WTC11 (cell line): Measurements from ENCODE around the gene PTPRG. TPM values are rescaled to one million over a fixed set of nuclear protein-coding genes. Genes with fewer than 3 reads are reported as not detected.

Experiments
- ATAC-seq: fragments of 200-7000 bp; cut with Tn5 transposase; 2 replicates; pipeline ENCODE4 v1.10.0; 2021; ENCODE audit warnings: mild to moderate bottlenecking, moderate library complexity
- CTCF ChIA-PET: fragments of 300-600 bp; sonication (Branson Sonifier 250); formaldehyde crosslinking; loops from one replicate; lab custom pipeline; 2021; ENCODE audit warnings: antibody characterized with exemption; lab: Charles Lee
- POLR2A ChIA-PET: fragments of 350-600 bp; sonication (Branson Sonifier 250); formaldehyde crosslinking; loops from one replicate; lab custom pipeline; 2021; ENCODE audit warnings: antibody characterized with exemption; lab: Charles Lee
- DNase-seq: peaks from one replicate; pipeline ENCODE4 v3.0.0; 2021; ENCODE audit warnings: low spot score
- H3K27ac Mint-ChIP-seq: 2 replicates; pipeline ENCODE4 v1.8.0; 2021; ENCODE audit warnings: mixed read lengths
- H3K27me3 Mint-ChIP-seq: 2 replicates; pipeline ENCODE4 v1.8.0; 2021; ENCODE audit warnings: low read depth, mild to moderate bottlenecking, moderate library complexity, mixed read lengths
- H3K36me3 Mint-ChIP-seq: 2 replicates; pipeline ENCODE4 v1.8.0; 2021; ENCODE audit warnings: mixed read lengths
- H3K4me1 Mint-ChIP-seq: 2 replicates; pipeline ENCODE4 v1.8.0; 2022; ENCODE audit warnings: mixed read lengths
- H3K4me3 Mint-ChIP-seq: 2 replicates; pipeline ENCODE4 v1.8.0; 2021; ENCODE audit warnings: mild to moderate bottlenecking, moderate library complexity, mixed read lengths
- H3K9me3 Mint-ChIP-seq: 2 replicates; pipeline ENCODE4 v1.8.0; 2021; ENCODE audit warnings: mixed read lengths
- ATF1 ChIP-seq: sonication (generic); formaldehyde crosslinking; IDR thresholded peaks from 2 replicates; pipeline ENCODE4 v1.8.1; 2023; ENCODE audit warnings: mild to moderate bottlenecking, moderate library complexity, missing genetic modification reagents
- ETV6 ChIP-seq: sonication (generic); formaldehyde crosslinking; IDR thresholded peaks from 2 replicates; pipeline ENCODE4 v1.8.1; 2022; ENCODE audit warnings: mild to moderate bottlenecking, missing genetic modification reagents
- FOXJ3 ChIP-seq: sonication (generic); formaldehyde crosslinking; IDR thresholded peaks from 2 replicates; pipeline ENCODE4 v1.9.0; 2021; ENCODE audit warnings: missing genetic modification reagents, mild to moderate bottlenecking, borderline replicate concordance
- GRHL2 ChIP-seq: fragments of 250-450 bp; sonication (Bioruptor Pico); IDR thresholded peaks from 2 replicates; pipeline ENCODE4 v1.8.0; 2022; ENCODE audit warnings: mild to moderate bottlenecking, moderate library complexity; ENCODE audit not compliant: insufficient replicate concordance, severe bottlenecking
- GTF2I ChIP-seq: fragments of 250-450 bp; sonication (Bioruptor Pico); conservative IDR thresholded peaks from 2 replicates; pipeline ENCODE4 v1.4.0; 2021; ENCODE audit warnings: mild to moderate bottlenecking
- NFE2L1 ChIP-seq: sonication (generic); formaldehyde crosslinking; IDR thresholded peaks from 2 replicates; pipeline ENCODE4 v1.8.1; 2023; ENCODE audit warnings: missing genetic modification reagents
- NR1H2 ChIP-seq: sonication (generic); formaldehyde crosslinking; IDR thresholded peaks from 2 replicates; pipeline ENCODE4 v1.9.0; 2021; ENCODE audit warnings: mild to moderate bottlenecking, moderate library complexity, missing genetic modification reagents
- SMAD3 ChIP-seq: sonication (generic); formaldehyde crosslinking; IDR thresholded peaks from 2 replicates; pipeline ENCODE4 v1.8.0; 2022; ENCODE audit warnings: missing genetic modification reagents, mild to moderate bottlenecking, borderline replicate concordance
- TEAD4 ChIP-seq: sonication (generic); formaldehyde crosslinking; IDR thresholded peaks from 2 replicates; pipeline ENCODE4 v1.8.0; 2022; ENCODE audit warnings: mild to moderate bottlenecking, missing genetic modification reagents
- ZNF138 ChIP-seq: sonication (generic); formaldehyde crosslinking; conservative IDR thresholded peaks from 2 replicates; pipeline ENCODE4 v1.8.1; 2022; ENCODE audit warnings: mild to moderate bottlenecking, moderate library complexity, missing genetic modification reagents
- ZNF263 ChIP-seq: sonication (generic); formaldehyde crosslinking; IDR thresholded peaks from 2 replicates; pipeline ENCODE4 v1.8.1; 2022; ENCODE audit warnings: low read depth, mild to moderate bottlenecking, moderate library complexity, missing genetic modification reagents
- total RNA-seq: library from RNA; stranded (reverse); gene quantifications from 3 replicates; pipeline ENCODE4 v1.2.3, GENCODE V29; 2021
- TF ChIP-seq, protein P1 (sequence below): sonication (generic); formaldehyde crosslinking; IDR thresholded peaks from 2 replicates; pipeline ENCODE4 v1.8.0; 2022; ENCODE audit warnings: mild to moderate bottlenecking, missing genetic modification reagents
- TF ChIP-seq, protein P2 (sequence below): sonication (generic); formaldehyde crosslinking; IDR thresholded peaks from 2 replicates; pipeline ENCODE4 v1.8.0; 2023; ENCODE audit warnings: mild to moderate bottlenecking, missing genetic modification reagents
- TF ChIP-seq, protein P3 (sequence below): fragments of 250-450 bp; sonication (Bioruptor Pico); IDR thresholded peaks from 2 replicates; pipeline ENCODE4 v1.9.0; 2021; ENCODE audit warnings: mild to moderate bottlenecking, borderline replicate concordance
- TF ChIP-seq, protein P4 (sequence below): sonication (generic); formaldehyde crosslinking; IDR thresholded peaks from 2 replicates; pipeline ENCODE4 v1.8.1; 2023; ENCODE audit warnings: mild to moderate bottlenecking, missing genetic modification reagents
- TF ChIP-seq, protein P5 (sequence below): sonication (generic); formaldehyde crosslinking; IDR thresholded peaks from 2 replicates; pipeline ENCODE4 v1.8.0; 2022; ENCODE audit warnings: missing genetic modification reagents
- TF ChIP-seq, protein P6 (sequence below): sonication (generic); formaldehyde crosslinking; IDR thresholded peaks from 2 replicates; pipeline ENCODE4 v1.8.1; 2023; ENCODE audit warnings: mild to moderate bottlenecking, missing genetic modification reagents, moderate library complexity

Gene PTPRG
- total RNA-seq, 1 experiment from 2014 or later = 106 TPM

DNA sequence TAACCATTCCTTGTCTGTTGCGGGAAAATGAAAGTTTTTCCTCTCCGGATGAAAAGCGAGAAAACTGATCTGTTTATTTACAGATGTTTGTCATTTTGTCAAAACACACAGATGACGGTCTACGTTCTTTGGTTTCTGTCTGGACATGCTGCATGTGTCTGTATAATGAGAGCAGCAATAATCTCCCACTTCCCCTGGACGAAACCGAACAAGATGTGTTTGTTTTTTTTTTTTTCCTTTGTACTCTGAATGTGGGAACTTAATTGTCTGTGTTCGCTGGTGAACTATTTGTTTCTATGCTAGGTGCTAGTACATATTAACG lies 33.6 kb downstream of the PTPRG start:
- no peak for TF ChIP-seq NR1H2 (CRISPR knock-in tag)
- TF ChIP-seq SMAD3 = no peak
- TF ChIP-seq, protein P1, sequence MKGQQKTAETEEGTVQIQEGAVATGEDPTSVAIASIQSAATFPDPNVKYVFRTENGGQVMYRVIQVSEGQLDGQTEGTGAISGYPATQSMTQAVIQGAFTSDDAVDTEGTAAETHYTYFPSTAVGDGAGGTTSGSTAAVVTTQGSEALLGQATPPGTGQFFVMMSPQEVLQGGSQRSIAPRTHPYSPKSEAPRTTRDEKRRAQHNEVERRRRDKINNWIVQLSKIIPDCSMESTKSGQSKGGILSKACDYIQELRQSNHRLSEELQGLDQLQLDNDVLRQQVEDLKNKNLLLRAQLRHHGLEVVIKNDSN (CRISPR knock-in tag) = no peak
- peak overlapping the region; percentile 47 for H3K27ac Mint-ChIP-seq
- no peaks in the 10 kb centered on the region for H3K27me3 Mint-ChIP-seq
- peaks cover under 1% of the 10 kb centered on the region; the same call in 1 of the 2 replicates for H3K36me3 Mint-ChIP-seq
- ChIA-PET POLR2A (no interaction called here), CTCF (no interaction called here)
- no peaks in the 10 kb centered on the region for H3K9me3 Mint-ChIP-seq
- DNase-seq (no peak), ATAC-seq (no peak)
- peaks cover 75% of the 10 kb centered on the region for H3K4me1 Mint-ChIP-seq
- no peak overlapping the region for H3K4me3 Mint-ChIP-seq

DNA sequence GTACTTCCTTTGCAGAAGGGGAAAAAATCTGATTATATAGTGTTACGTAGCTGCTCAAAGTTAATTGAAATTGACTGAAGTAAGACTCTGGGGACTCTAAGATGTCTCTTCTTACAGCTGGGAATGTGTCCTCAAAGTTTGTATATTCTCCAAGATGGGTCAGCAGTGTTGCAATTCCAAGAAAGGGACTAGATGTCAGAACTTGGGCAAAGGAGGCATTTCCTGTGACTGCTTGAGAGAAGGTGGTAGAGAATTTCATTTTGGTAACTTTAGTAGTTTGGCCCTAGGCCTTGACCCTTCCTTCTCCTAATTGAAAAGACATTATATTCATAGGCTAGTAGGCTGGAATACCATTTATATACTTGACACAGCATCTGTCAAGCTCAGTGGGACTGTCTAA lies 33.9 kb downstream of the PTPRG start:
- Mint-ChIP-seq H3K4me1 (peaks cover 76% of the 10 kb centered on the region), H3K27ac (peak overlapping the region; percentile 47), H3K4me3 (no peak overlapping the region), H3K9me3 (no peaks in the 10 kb centered on the region), H3K27me3 (no peaks in the 10 kb centered on the region), H3K36me3 (no peaks in the 10 kb centered on the region; the same call in 1 of the 2 replicates)
- no peak for ATAC-seq
- ChIA-PET POLR2A (no interaction called here), CTCF (no interaction called here)
- TF ChIP-seq, protein P2, sequence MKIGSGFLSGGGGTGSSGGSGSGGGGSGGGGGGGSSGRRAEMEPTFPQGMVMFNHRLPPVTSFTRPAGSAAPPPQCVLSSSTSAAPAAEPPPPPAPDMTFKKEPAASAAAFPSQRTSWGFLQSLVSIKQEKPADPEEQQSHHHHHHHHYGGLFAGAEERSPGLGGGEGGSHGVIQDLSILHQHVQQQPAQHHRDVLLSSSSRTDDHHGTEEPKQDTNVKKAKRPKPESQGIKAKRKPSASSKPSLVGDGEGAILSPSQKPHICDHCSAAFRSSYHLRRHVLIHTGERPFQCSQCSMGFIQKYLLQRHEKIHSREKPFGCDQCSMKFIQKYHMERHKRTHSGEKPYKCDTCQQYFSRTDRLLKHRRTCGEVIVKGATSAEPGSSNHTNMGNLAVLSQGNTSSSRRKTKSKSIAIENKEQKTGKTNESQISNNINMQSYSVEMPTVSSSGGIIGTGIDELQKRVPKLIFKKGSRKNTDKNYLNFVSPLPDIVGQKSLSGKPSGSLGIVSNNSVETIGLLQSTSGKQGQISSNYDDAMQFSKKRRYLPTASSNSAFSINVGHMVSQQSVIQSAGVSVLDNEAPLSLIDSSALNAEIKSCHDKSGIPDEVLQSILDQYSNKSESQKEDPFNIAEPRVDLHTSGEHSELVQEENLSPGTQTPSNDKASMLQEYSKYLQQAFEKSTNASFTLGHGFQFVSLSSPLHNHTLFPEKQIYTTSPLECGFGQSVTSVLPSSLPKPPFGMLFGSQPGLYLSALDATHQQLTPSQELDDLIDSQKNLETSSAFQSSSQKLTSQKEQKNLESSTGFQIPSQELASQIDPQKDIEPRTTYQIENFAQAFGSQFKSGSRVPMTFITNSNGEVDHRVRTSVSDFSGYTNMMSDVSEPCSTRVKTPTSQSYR (CRISPR knock-in tag) = no peak
- TF ChIP-seq FOXJ3 (CRISPR knock-in tag) = no peak
- TF ChIP-seq, protein P3, sequence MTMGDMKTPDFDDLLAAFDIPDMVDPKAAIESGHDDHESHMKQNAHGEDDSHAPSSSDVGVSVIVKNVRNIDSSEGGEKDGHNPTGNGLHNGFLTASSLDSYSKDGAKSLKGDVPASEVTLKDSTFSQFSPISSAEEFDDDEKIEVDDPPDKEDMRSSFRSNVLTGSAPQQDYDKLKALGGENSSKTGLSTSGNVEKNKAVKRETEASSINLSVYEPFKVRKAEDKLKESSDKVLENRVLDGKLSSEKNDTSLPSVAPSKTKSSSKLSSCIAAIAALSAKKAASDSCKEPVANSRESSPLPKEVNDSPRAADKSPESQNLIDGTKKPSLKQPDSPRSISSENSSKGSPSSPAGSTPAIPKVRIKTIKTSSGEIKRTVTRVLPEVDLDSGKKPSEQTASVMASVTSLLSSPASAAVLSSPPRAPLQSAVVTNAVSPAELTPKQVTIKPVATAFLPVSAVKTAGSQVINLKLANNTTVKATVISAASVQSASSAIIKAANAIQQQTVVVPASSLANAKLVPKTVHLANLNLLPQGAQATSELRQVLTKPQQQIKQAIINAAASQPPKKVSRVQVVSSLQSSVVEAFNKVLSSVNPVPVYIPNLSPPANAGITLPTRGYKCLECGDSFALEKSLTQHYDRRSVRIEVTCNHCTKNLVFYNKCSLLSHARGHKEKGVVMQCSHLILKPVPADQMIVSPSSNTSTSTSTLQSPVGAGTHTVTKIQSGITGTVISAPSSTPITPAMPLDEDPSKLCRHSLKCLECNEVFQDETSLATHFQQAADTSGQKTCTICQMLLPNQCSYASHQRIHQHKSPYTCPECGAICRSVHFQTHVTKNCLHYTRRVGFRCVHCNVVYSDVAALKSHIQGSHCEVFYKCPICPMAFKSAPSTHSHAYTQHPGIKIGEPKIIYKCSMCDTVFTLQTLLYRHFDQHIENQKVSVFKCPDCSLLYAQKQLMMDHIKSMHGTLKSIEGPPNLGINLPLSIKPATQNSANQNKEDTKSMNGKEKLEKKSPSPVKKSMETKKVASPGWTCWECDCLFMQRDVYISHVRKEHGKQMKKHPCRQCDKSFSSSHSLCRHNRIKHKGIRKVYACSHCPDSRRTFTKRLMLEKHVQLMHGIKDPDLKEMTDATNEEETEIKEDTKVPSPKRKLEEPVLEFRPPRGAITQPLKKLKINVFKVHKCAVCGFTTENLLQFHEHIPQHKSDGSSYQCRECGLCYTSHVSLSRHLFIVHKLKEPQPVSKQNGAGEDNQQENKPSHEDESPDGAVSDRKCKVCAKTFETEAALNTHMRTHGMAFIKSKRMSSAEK (CRISPR knock-in tag) = no peak
- no peak for DNase-seq

DNA sequence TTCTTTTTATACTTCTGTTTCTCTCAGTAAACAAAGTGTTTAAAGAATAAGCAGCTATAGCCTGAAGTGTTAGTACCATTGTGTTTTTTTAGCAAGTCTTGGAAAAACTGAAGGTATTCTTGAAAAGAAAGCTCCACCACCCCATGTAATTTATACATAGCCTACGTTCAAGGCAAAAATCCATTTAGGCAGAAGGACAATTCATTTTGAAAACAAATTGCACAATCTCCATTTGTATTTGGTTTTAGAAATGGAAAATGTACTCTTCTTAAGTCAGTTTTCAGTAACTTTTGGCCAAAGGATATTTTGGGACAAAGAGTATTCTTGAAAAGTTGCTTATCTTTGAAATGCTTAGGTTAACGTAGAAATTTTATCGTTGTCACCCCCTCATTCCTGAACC lies 34.5 kb downstream of the PTPRG start:
- Mint-ChIP-seq H3K9me3 (no peaks in the 10 kb centered on the region), H3K36me3 (no peaks in the 10 kb centered on the region; the same call in 1 of the 2 replicates)
- CTCF ChIA-PET = no interaction called here
- TF ChIP-seq ZNF138 (CRISPR knock-in tag) (no peak), ATF1 (CRISPR knock-in tag) (no peak), ETV6 (CRISPR knock-in tag) (no peak), GTF2I (no peak), ZNF263 (CRISPR knock-in tag) (no peak), GRHL2 (CRISPR knock-in tag) (no peak), NFE2L1 (no peak), TEAD4 (CRISPR knock-in tag) (no peak)
- TF ChIP-seq, protein P4, sequence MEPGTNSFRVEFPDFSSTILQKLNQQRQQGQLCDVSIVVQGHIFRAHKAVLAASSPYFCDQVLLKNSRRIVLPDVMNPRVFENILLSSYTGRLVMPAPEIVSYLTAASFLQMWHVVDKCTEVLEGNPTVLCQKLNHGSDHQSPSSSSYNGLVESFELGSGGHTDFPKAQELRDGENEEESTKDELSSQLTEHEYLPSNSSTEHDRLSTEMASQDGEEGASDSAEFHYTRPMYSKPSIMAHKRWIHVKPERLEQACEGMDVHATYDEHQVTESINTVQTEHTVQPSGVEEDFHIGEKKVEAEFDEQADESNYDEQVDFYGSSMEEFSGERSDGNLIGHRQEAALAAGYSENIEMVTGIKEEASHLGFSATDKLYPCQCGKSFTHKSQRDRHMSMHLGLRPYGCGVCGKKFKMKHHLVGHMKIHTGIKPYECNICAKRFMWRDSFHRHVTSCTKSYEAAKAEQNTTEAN (CRISPR knock-in tag) = no peak
- TF ChIP-seq, protein P5, sequence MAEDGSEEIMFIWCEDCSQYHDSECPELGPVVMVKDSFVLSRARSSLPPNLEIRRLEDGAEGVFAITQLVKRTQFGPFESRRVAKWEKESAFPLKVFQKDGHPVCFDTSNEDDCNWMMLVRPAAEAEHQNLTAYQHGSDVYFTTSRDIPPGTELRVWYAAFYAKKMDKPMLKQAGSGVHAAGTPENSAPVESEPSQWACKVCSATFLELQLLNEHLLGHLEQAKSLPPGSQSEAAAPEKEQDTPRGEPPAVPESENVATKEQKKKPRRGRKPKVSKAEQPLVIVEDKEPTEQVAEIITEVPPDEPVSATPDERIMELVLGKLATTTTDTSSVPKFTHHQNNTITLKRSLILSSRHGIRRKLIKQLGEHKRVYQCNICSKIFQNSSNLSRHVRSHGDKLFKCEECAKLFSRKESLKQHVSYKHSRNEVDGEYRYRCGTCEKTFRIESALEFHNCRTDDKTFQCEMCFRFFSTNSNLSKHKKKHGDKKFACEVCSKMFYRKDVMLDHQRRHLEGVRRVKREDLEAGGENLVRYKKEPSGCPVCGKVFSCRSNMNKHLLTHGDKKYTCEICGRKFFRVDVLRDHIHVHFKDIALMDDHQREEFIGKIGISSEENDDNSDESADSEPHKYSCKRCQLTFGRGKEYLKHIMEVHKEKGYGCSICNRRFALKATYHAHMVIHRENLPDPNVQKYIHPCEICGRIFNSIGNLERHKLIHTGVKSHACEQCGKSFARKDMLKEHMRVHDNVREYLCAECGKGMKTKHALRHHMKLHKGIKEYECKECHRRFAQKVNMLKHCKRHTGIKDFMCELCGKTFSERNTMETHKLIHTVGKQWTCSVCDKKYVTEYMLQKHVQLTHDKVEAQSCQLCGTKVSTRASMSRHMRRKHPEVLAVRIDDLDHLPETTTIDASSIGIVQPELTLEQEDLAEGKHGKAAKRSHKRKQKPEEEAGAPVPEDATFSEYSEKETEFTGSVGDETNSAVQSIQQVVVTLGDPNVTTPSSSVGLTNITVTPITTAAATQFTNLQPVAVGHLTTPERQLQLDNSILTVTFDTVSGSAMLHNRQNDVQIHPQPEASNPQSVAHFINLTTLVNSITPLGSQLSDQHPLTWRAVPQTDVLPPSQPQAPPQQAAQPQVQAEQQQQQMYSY (CRISPR knock-in tag) = no peak
- TF ChIP-seq, protein P6, sequence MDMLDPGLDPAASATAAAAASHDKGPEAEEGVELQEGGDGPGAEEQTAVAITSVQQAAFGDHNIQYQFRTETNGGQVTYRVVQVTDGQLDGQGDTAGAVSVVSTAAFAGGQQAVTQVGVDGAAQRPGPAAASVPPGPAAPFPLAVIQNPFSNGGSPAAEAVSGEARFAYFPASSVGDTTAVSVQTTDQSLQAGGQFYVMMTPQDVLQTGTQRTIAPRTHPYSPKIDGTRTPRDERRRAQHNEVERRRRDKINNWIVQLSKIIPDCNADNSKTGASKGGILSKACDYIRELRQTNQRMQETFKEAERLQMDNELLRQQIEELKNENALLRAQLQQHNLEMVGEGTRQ (CRISPR knock-in tag) = no peak
- TF ChIP-seq, all 79 proteins: peak for 0
- H3K4me1 Mint-ChIP-seq = peaks cover 78% of the 10 kb centered on the region
- no peak overlapping the region for H3K4me3 Mint-ChIP-seq
- H3K27ac Mint-ChIP-seq = 0 out of 2 replicates have a peak overlapping the region, but pooled peaks have one; percentile 75
- ATAC-seq = no peak
- H3K27me3 Mint-ChIP-seq = no peaks in the 10 kb centered on the region
- POLR2A ChIA-PET = no interaction called here
- DNase-seq = no peak
